Breast epithelium (tissue), 4 donors: ENCODE measurements around the gene ADAMTS18. TPM values are rescaled to one million over a fixed set of nuclear protein-coding genes. Genes with fewer than 3 reads are reported as not detected.
"Not testable (repeated sequence)": the region's sequence is repeated elsewhere in the genome, so short reads cannot be mapped to it uniquely, and the experiment has no call there.

Experiments
- DNase-seq, 2 donors: peaks; one replicate each; pipeline ENCODE4 v3.0.0-alpha.2; 2019; ENCODE audit warnings: low spot score in 2 of 2
- H3K27ac ChIP-seq, 2 donors: fragments of 200-600 bp; sonication (generic) in 1 of 2; one replicate each; pipeline ENCODE4 v1.5.1; 2016 to 2019; ENCODE audit warnings: mild to moderate bottlenecking in 1 of 2
- H3K27me3 ChIP-seq, 2 donors: fragments of 200-600 bp; sonication (generic) in 1 of 2; one replicate each; pipeline versions ENCODE4 v1.5.1 to v1.6.0; 2017 to 2019; ENCODE audit warnings: control low read depth in 1 of 2, mild to moderate bottlenecking in 1 of 2
- H3K36me3 ChIP-seq: fragments of 200-600 bp; one replicate; pipeline ENCODE4 v1.5.1; 2019
- H3K4me1 ChIP-seq, 2 donors: fragments of 200-600 bp; sonication (generic); one replicate each; pipeline ENCODE4 v1.5.1; 2016 to 2019; ENCODE audit warnings: control low read depth in 1 of 2
- H3K4me3 ChIP-seq, 3 donors: fragments of 200-600 bp; sonication (generic); 1 replicate in 2 of 3; 2 replicates in 1 of 3; pipeline ENCODE4 v1.5.1; 2016 to 2019; ENCODE audit warnings: mild to moderate bottlenecking in 3 of 3, moderate library complexity in 2 of 3
- H3K9me3 ChIP-seq, 2 donors: fragments of 200-600 bp; sonication (generic) in 1 of 2; one replicate each; pipeline ENCODE4 v1.5.1; 2016 to 2019; ENCODE audit warnings: control low read depth in 1 of 2
- POLR2A ChIP-seq: fragments of 450-650 bp; IDR thresholded peaks from one replicate; pipeline ENCODE4 v1.6.1; 2016; ENCODE audit warnings: antibody characterized with exemption, mild to moderate bottlenecking, moderate library complexity
- POLR2AphosphoS5 ChIP-seq, 3 donors: sonication (generic); formaldehyde crosslinking; IDR thresholded peaks; one replicate each; pipeline ENCODE4 v1.6.1; 2017; ENCODE audit warnings: antibody characterized with exemption in 3 of 3
- intact Hi-C: fragments of 100-400 bp; cut with DNase I; formaldehyde crosslinking; loops from one replicate; pipeline ENCODE4 v1.15.1; 2023; ENCODE audit warnings: low total_unique reads
- total RNA-seq, 3 donors: library from RNA; depleted of rRNA; stranded (reverse); fragments of >200 nt; gene quantifications; one replicate each; pipeline ENCODE4 v1.1.0, GENCODE V29; 2016
- TF ChIP-seq, protein P1 (sequence below), 3 donors: fragments of 450-650 bp; IDR thresholded peaks; one replicate each; pipeline ENCODE4 v1.5.1; 2016 to 2017; ENCODE audit warnings: antibody characterized with exemption in 3 of 3, mild to moderate bottlenecking in 3 of 3, moderate library complexity in 3 of 3

Gene ADAMTS18
- total RNA-seq, 3 donors from 2014 or later, result 0.48 to 20.6 (median 1.9) TPM

DNA sequence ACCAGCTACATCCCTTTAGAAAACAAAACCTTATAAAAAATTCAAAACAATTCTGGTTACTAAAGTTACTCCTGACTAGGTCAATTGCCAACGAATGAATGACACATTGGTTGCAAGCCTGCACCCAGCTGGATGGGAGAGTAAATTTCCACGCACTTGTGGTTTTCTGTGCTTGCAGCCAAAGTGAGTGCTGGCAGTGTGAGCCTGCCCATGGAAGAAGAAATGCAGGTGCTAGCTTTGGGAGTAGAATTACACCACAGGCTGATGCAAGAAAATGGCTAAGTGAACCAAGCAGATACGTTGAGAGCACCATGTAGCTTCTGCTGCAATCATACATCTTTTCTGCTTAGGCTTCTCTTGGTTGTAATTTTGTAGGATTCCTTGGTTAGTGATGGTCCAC lies 161.0 kb downstream of the ADAMTS18 start:
- no peak for DNase-seq
- H3K4me1 ChIP-seq, result no peaks in the 10 kb centered on the region
- H3K27me3 ChIP-seq, result no peaks in the 10 kb centered on the region
- H3K9me3 ChIP-seq, result no peaks in the 10 kb centered on the region
- TF ChIP-seq, protein P1, sequence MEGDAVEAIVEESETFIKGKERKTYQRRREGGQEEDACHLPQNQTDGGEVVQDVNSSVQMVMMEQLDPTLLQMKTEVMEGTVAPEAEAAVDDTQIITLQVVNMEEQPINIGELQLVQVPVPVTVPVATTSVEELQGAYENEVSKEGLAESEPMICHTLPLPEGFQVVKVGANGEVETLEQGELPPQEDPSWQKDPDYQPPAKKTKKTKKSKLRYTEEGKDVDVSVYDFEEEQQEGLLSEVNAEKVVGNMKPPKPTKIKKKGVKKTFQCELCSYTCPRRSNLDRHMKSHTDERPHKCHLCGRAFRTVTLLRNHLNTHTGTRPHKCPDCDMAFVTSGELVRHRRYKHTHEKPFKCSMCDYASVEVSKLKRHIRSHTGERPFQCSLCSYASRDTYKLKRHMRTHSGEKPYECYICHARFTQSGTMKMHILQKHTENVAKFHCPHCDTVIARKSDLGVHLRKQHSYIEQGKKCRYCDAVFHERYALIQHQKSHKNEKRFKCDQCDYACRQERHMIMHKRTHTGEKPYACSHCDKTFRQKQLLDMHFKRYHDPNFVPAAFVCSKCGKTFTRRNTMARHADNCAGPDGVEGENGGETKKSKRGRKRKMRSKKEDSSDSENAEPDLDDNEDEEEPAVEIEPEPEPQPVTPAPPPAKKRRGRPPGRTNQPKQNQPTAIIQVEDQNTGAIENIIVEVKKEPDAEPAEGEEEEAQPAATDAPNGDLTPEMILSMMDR (IDR thresholded peaks at IDR 0.05), result no peak
- TF ChIP-seq POLR2A (no peak), POLR2AphosphoS5 (IDR thresholded peaks at IDR 0.05) (no peak)
- no peaks in the 10 kb centered on the region for H3K36me3 ChIP-seq
- intact Hi-C loops, result no loop called here
- H3K27ac ChIP-seq, result no peak overlapping the region
- no peak overlapping the region for H3K4me3 ChIP-seq

DNA sequence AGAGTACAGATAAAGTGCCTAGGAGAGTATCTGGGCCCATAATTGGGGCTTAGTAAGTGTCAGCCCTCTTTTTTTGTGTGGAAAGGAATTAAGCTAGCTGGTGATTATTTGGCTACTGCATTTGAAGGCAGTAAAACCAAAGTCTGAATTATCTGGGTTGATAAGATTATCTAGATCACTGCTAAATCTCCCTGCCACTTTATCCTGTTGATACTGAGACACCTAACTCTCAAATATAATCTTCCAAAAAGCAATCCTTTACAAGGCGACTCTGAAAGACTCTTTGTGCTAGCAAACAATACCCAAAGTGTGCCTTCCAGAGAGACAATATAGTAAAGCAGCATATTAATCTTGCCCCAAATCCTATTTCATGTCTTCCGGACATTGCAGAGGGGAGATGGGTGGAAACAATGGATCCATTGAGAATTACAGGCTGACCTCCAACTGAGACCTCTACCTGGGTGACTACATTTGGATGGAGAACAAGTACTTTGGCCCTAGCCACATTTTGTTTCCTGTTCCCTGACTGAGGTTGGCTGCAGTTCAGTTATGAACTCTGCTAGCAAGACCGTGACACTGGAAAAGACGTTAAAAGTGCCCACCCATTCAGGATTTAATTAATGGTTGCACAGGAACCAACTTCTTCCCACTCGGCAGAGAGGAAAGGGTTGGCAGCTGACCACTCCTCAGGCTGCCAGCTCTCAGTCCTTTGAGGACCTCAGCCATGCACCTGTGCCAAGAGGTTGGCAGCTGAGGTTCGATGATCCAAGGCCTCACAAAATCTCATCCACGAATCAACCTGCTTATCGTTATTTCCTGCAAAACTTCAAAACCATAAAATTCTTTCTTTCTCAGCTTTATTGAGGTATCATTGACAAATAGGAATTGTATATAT lies 163.1 kb downstream of the ADAMTS18 start:
- no peaks in the 10 kb centered on the region for H3K27me3 ChIP-seq
- no peak overlapping the region for H3K4me3 ChIP-seq
- H3K4me1 ChIP-seq, result no peaks in the 10 kb centered on the region
- DNase-seq, result peak in 1 of 2 donors; percentile 36
- TF ChIP-seq POLR2A (no peak), POLR2AphosphoS5 (IDR thresholded peaks at IDR 0.05) (no peak)
- TF ChIP-seq, protein P1 (IDR thresholded peaks at IDR 0.05), result no peak
- no peaks in the 10 kb centered on the region for H3K9me3 ChIP-seq
- H3K36me3 ChIP-seq, result no peaks in the 10 kb centered on the region
- H3K27ac ChIP-seq, result peak overlapping the region; percentile 2 to 4
- intact Hi-C loops, result no loop called here

DNA sequence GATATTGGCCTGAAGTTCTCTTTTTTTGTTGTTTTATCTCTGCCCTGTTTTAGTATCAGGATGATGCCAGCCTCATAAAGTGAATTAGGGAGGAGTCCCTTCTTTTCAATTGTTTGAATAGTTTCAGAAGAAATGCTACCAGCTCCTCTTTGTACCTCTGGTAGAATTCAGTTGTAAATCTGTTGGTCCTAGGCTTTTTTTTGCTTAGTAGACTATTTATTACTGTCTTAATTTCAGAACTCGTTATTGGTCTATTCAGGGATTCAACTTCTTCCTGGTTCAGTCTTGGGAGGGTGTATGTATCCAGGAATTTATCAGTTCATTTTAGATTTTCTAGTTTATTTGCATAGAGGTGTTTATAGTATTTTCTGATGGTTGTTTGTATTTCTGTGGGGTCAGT lies 168.6 kb downstream of the ADAMTS18 start:
- DNase-seq, H3K36me3 ChIP-seq, H3K9me3 ChIP-seq, H3K27ac ChIP-seq, H3K4me3 ChIP-seq, intact Hi-C loops, H3K27me3 ChIP-seq, H3K4me1 ChIP-seq: not testable (repeated sequence)

DNA sequence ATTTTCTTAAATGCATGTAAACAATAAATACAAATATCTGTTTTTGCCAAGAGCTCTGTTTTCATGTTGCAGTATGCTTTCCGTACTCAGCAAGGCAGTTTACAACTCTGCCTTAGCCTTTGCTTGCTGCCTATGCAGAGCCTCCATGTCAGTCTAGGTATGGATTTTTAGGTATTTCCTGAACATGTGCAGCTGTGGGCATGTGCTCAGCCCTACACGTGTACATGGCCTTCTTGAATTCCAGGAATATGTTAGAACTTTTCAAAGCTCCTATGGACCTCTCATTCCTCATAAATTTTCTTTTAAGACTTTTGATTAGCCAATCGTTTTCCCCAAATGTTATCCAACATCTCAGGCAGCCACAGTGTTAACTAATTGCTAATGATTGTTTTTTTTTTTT lies 171.9 kb downstream of the ADAMTS18 start:
- Histone ChIP-seq H3K4me3 (no peak overlapping the region), H3K27ac (no peak overlapping the region), H3K4me1 (no peaks in the 10 kb centered on the region), H3K9me3 (no peaks in the 10 kb centered on the region), H3K36me3 (no peaks in the 10 kb centered on the region), H3K27me3 (no peaks in the 10 kb centered on the region)
- intact Hi-C loops, result no loop called here
- DNase-seq, result no peak
- TF ChIP-seq, protein P1 (IDR thresholded peaks at IDR 0.05), result no peak

DNA sequence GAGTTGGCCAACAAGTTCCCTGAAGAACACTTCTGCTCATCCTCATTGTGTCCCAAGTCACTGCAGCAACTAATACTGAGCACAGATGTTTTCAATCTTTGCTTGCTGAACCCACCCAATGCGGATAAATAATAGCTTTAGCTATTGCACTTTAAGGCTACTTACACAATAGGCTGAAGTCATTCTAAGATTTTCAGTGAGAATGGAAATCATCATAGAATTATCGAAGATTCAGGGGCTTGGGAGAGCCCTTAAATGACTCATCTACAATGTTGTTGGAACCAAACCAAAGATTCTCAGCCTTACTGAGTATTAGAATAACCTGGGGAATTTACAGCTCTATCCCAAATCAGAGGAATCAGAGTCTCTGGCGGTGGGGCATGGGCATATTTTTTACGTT lies 184.4 kb downstream of the ADAMTS18 start:
- TF ChIP-seq POLR2A (no peak), POLR2AphosphoS5 (IDR thresholded peaks at IDR 0.05) (no peak)
- TF ChIP-seq, protein P1 (IDR thresholded peaks at IDR 0.05), result no peak
- intact Hi-C loops, result no loop called here
- no peaks in the 10 kb centered on the region for H3K9me3 ChIP-seq

More for the DNA sequence above, 184.4 kb downstream of the ADAMTS18 start:
- Histone ChIP-seq H3K27me3 (no peaks in the 10 kb centered on the region), H3K27ac (no peak overlapping the region), H3K4me3 (no peak overlapping the region), H3K36me3 (no peaks in the 10 kb centered on the region), H3K4me1 (no peaks in the 10 kb centered on the region)
- DNase-seq, result no peak
